OCI-LY3 (cell line): ENCODE results near the gene CETP.
A peak's percentile ranks its signal among the peaks of the same experiment; 100 is the strongest.

ENCODE experiments used
- H2AFZ ChIP-seq: fragments of 200-600, 300-600 bp; shearing (Covaris generic); 2 replicates; pipeline ENCODE4 v1.6.0; 2014; ENCODE audit warnings: antibody characterized with exemption, low read depth, low read length
- H3K27ac ChIP-seq: fragments of 200-600, 300-600 bp; sonication (generic); 2 replicates; pipeline ENCODE4 v1.5.1; 2014; ENCODE audit warnings: mild to moderate bottlenecking, low read length, moderate library complexity, mixed read lengths
- H3K27me3 ChIP-seq: fragments of 200-600, 300-600 bp; sonication (generic); 2 replicates; pipeline ENCODE4 v1.6.1; 2014; ENCODE audit warnings: low read depth, low read length, mixed read lengths
- H3K36me3 ChIP-seq: fragments of 200-600, 300-600 bp; sonication (generic); replicated peaks from 2 replicates; pipeline ENCODE3; 2014; ENCODE audit warnings: low read depth, low read length, mixed read lengths
- H3K4me1 ChIP-seq: fragments of 300-600, 200-600 bp; sonication (generic); 2 replicates; pipeline ENCODE4 v1.6.1; 2014; ENCODE audit warnings: low read length, mixed read lengths
- H3K4me2 ChIP-seq: fragments of 200-600, 300-600 bp; sonication (generic); 2 replicates; pipeline ENCODE4 v1.6.1; 2014; ENCODE audit warnings: low read length, mixed read lengths
- H3K4me3 ChIP-seq: fragments of 300-600, 200-600 bp; sonication (generic); 2 replicates; pipeline ENCODE4 v1.5.1; 2014; ENCODE audit warnings: antibody characterized with exemption, mild to moderate bottlenecking, low read length, moderate library complexity
- H3K79me2 ChIP-seq: fragments of 300-600, 200-600 bp; shearing (Covaris generic); 2 replicates; pipeline ENCODE4 v1.6.1; 2014; ENCODE audit warnings: mild to moderate bottlenecking, low read length, mixed read lengths
- H3K9ac ChIP-seq: fragments of 300-600, 200-600 bp; shearing (Covaris generic); 2 replicates; pipeline ENCODE4 v1.6.0; 2014; ENCODE audit warnings: mild to moderate bottlenecking, low read length, moderate library complexity
- H3K9me3 ChIP-seq: fragments of 200-600, 300-600 bp; shearing (Covaris generic); 2 replicates; pipeline ENCODE4 v1.6.1; 2014; ENCODE audit warnings: low read length, mixed read lengths; ENCODE audit not compliant: insufficient read depth
- H4K20me1 ChIP-seq: fragments of 200-600, 300-600 bp; sonication (generic); 2 replicates; pipeline ENCODE4 v1.6.1; 2016; ENCODE audit warnings: low read length, mixed read lengths; ENCODE audit not compliant: insufficient read depth
- CTCF ChIP-seq: fragments of 200-600, 300-600 bp; sonication (generic); IDR thresholded peaks from 2 replicates; pipeline ENCODE4 v1.5.1; 2014; ENCODE audit warnings: antibody characterized with exemption, low read length, low read depth
- EZH2phosphoT487 ChIP-seq: fragments of 200-600 bp; shearing (Covaris generic); IDR thresholded peaks from 2 replicates; pipeline ENCODE4 v1.6.1; 2018; ENCODE audit warnings: antibody characterized with exemption, mixed run types, low read depth

The CETP gene

GRCh38 chr16:56945847-56946527 lies 15.8 kb upstream of the CETP start:
- peaks cover 71% of the 10 kb centered on the region for H3K4me1 ChIP-seq
- H3K4me3 ChIP-seq: no peak overlapping the region
- H3K4me2 ChIP-seq: no peak overlapping the region
- no peaks in the 10 kb centered on the region for H3K27me3 ChIP-seq
- H2AFZ ChIP-seq: no peak overlapping the region
- H3K9ac ChIP-seq: no peak overlapping the region
- peaks cover 12% of the 10 kb centered on the region for H3K79me2 ChIP-seq
- no peaks in the 10 kb centered on the region for H3K9me3 ChIP-seq
- peaks cover 49% of the 10 kb centered on the region for H3K36me3 ChIP-seq
- H3K27ac ChIP-seq: peak overlapping the region; percentile 97
- no peak for TF ChIP-seq CTCF
- no peak for TF ChIP-seq EZH2phosphoT487
- peaks cover 15% of the 10 kb centered on the region for H4K20me1 ChIP-seq

- Histone ChIP-seq H3K36me3 (peaks cover 41% of the 10 kb centered on the region), H3K4me3 (no peak overlapping the region), H3K9ac (no peak overlapping the region), H2AFZ (no peak overlapping the region), H3K79me2 (peaks cover 6% of the 10 kb centered on the region; the same call in 1 of the 2 replicates), H3K4me2 (no peak overlapping the region), H3K27me3 (no peaks in the 10 kb centered on the region), H3K9me3 (no peaks in the 10 kb centered on the region), H3K4me1 (peaks cover 71% of the 10 kb centered on the region), H3K27ac (no peak overlapping the region; the same call in 1 of the 2 replicates), H4K20me1 (peaks cover 8% of the 10 kb centered on the region; the same call in 1 of the 2 replicates)
- TF ChIP-seq EZH2phosphoT487: no peak
- TF ChIP-seq CTCF: no peak
Measured at GRCh38 chr16:56946767-56947603, 14.8 kb upstream of the CETP start.

- no peak for TF ChIP-seq EZH2phosphoT487
- no peak for TF ChIP-seq CTCF
- Histone ChIP-seq H3K27me3 (no peaks in the 10 kb centered on the region), H3K27ac (no peak overlapping the region), H3K9me3 (no peaks in the 10 kb centered on the region), H2AFZ (no peak overlapping the region), H3K4me3 (no peak overlapping the region), H3K4me2 (no peak overlapping the region), H4K20me1 (peaks cover 6% of the 10 kb centered on the region; the same call in 1 of the 2 replicates), H3K79me2 (peaks cover 4% of the 10 kb centered on the region; the same call in 1 of the 2 replicates), H3K4me1 (peaks cover 71% of the 10 kb centered on the region), H3K9ac (no peak overlapping the region), H3K36me3 (peaks cover 35% of the 10 kb centered on the region)
Measured at GRCh38 chr16:56947604-56947995, 14.2 kb upstream of the CETP start.

- Histone ChIP-seq H3K9ac (no peak overlapping the region), H4K20me1 (0 out of 2 replicates have a peak, but pooled peaks cover 1% of the 10 kb centered on the region), H3K27ac (no peak overlapping the region), H3K9me3 (no peaks in the 10 kb centered on the region), H3K27me3 (no peaks in the 10 kb centered on the region), H3K4me3 (no peak overlapping the region), H3K36me3 (peaks cover 29% of the 10 kb centered on the region), H2AFZ (no peak overlapping the region), H3K79me2 (no peaks in the 10 kb centered on the region), H3K4me2 (no peak overlapping the region), H3K4me1 (peaks cover 68% of the 10 kb centered on the region)
- TF ChIP-seq CTCF (no peak), EZH2phosphoT487 (no peak)
Measured at GRCh38 chr16:56948234-56948633, 13.5 kb upstream of the CETP start.
